HL-60 (cell line): Measurements from ENCODE around the gene MCM6.
"Not testable (repeated sequence)": the region's sequence is repeated elsewhere in the genome, so short reads cannot be mapped to it uniquely, and the experiment has no call there.

Experiments used
- DNase-seq, 2 experiments: peaks; one replicate each; pipeline ENCODE4 v3.0.0-alpha.2; 2010 to 2020; ENCODE audit warnings: low read depth in 1 of 2, low spot score in 1 of 2
- H3K27ac ChIP-seq: fragments of 250-450 bp; sonication (Bioruptor Pico); replicated peaks from 2 replicates; pipeline ENCODE4 v1.5.1; 2020; ENCODE audit warnings: mild to moderate bottlenecking, moderate library complexity
- H3K27me3 ChIP-seq: fragments of 250-450 bp; sonication (Bioruptor Pico); 2 replicates; pipeline ENCODE4 v1.5.1; 2021; ENCODE audit warnings: mild to moderate bottlenecking, moderate library complexity; ENCODE audit not compliant: insufficient read depth, poor library complexity, severe bottlenecking
- H3K4me3 ChIP-seq: replicated peaks from 2 replicates; pipeline ENCODE4 v1.5.1; 2011; ENCODE audit warnings: mild to moderate bottlenecking, control low read depth, low read length; ENCODE audit not compliant: insufficient read depth
- GABPA ChIP-seq: IDR thresholded peaks from 2 replicates; pipeline ENCODE4 v1.6.1; 2012; ENCODE audit warnings: low read depth
- POLR2AphosphoS5 ChIP-seq: IDR thresholded peaks from 2 replicates; pipeline ENCODE4 v1.6.1; 2012; ENCODE audit warnings: low read depth
- REST ChIP-seq: IDR thresholded peaks from 2 replicates; pipeline ENCODE4 v1.6.1; 2012; ENCODE audit warnings: low read depth; ENCODE audit not compliant: insufficient replicate concordance
- SPI1 ChIP-seq: IDR thresholded peaks from 2 replicates; pipeline ENCODE4 v1.6.1; 2012; ENCODE audit warnings: low read depth, mild to moderate bottlenecking, borderline replicate concordance
- TF ChIP-seq, protein P1 (sequence below): IDR thresholded peaks from one replicate; pipeline ENCODE4 v1.5.1; 2011; ENCODE audit warnings: low read length, control low read depth, inconsistent platforms; ENCODE audit not compliant: insufficient read depth

Gene MCM6

GRCh38 chr2:135812907-135813511 lies 63.2 kb downstream of the MCM6 start:
- TF ChIP-seq, protein P1, sequence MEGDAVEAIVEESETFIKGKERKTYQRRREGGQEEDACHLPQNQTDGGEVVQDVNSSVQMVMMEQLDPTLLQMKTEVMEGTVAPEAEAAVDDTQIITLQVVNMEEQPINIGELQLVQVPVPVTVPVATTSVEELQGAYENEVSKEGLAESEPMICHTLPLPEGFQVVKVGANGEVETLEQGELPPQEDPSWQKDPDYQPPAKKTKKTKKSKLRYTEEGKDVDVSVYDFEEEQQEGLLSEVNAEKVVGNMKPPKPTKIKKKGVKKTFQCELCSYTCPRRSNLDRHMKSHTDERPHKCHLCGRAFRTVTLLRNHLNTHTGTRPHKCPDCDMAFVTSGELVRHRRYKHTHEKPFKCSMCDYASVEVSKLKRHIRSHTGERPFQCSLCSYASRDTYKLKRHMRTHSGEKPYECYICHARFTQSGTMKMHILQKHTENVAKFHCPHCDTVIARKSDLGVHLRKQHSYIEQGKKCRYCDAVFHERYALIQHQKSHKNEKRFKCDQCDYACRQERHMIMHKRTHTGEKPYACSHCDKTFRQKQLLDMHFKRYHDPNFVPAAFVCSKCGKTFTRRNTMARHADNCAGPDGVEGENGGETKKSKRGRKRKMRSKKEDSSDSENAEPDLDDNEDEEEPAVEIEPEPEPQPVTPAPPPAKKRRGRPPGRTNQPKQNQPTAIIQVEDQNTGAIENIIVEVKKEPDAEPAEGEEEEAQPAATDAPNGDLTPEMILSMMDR: no peak
- no peak for TF ChIP-seq REST
- no peak for TF ChIP-seq POLR2AphosphoS5
- no peak for TF ChIP-seq SPI1
- no peak for TF ChIP-seq GABPA
- no peak for DNase-seq
- Histone ChIP-seq H3K4me3 (no peak overlapping the region), H3K27me3 (no peaks in the 10 kb centered on the region), H3K27ac (no peak overlapping the region)

- DNase-seq, H3K4me3 ChIP-seq, H3K27ac ChIP-seq, H3K27me3 ChIP-seq: not testable (repeated sequence)
These were observed 68.4 kb downstream of the MCM6 start for GRCh38 chr2:135807874-135808273.

GRCh38 chr2:135803278-135803677 lies 73.0 kb downstream of the MCM6 start:
- no peaks in the 10 kb centered on the region for H3K27me3 ChIP-seq
- H3K27ac ChIP-seq: no peak overlapping the region
- no peak for DNase-seq
- TF ChIP-seq SPI1: no peak
- no peak for TF ChIP-seq GABPA
- TF ChIP-seq, protein P1: no peak
- no peak for TF ChIP-seq POLR2AphosphoS5
- TF ChIP-seq REST: no peak
- H3K4me3 ChIP-seq: no peak overlapping the region

GRCh38 chr2:135802350-135802749 lies 73.9 kb downstream of the MCM6 start:
- H3K4me3 ChIP-seq: no peak overlapping the region
- no peak for DNase-seq
- TF ChIP-seq, protein P1: no peak
- TF ChIP-seq SPI1 (no peak), GABPA (no peak), POLR2AphosphoS5 (no peak), REST (no peak)

More at GRCh38 chr2:135802350-135802749, 73.9 kb downstream of the MCM6 start:
- no peak overlapping the region for H3K27ac ChIP-seq
- no peaks in the 10 kb centered on the region for H3K27me3 ChIP-seq
